Neuronal stem cell (in vitro differentiated cells): ENCODE results near the gene TMEM242.

Experiments used
- DNase-seq: peaks from one replicate; pipeline ENCODE4 v3.0.0-alpha.2; 2013; ENCODE audit warnings: low spot score
- H2AFZ ChIP-seq: one replicate; pipeline ENCODE4 v1.6.1; 2013; ENCODE audit warnings: mild to moderate bottlenecking, low read length, inconsistent platforms
- H2AK5ac ChIP-seq: 2 replicates; pipeline ENCODE4 v1.6.1; 2013; ENCODE audit warnings: low read depth, mild to moderate bottlenecking, inconsistent platforms, low read length, moderate library complexity, mixed read lengths
- H2BK120ac ChIP-seq: 2 replicates; pipeline ENCODE4 v1.6.1; 2013; ENCODE audit warnings: low read depth, mild to moderate bottlenecking, inconsistent platforms, low read length, moderate library complexity, mixed read lengths
- H2BK12ac ChIP-seq: one replicate; pipeline ENCODE4 v1.6.1; 2013; ENCODE audit warnings: low read length, inconsistent platforms
- H2BK15ac ChIP-seq: 2 replicates; pipeline ENCODE4 v1.6.1; 2013; ENCODE audit warnings: mild to moderate bottlenecking, low read length, inconsistent platforms, mixed read lengths
- H2BK5ac ChIP-seq: one replicate; pipeline ENCODE4 v1.6.1; 2013; ENCODE audit warnings: inconsistent platforms, mild to moderate bottlenecking, low read length, moderate library complexity
- H3K14ac ChIP-seq: one replicate; pipeline ENCODE4 v1.6.1; 2013; ENCODE audit warnings: low read length, inconsistent platforms
- H3K18ac ChIP-seq: 2 replicates; pipeline ENCODE4 v1.6.1; 2013; ENCODE audit warnings: low read length, inconsistent platforms
- H3K23ac ChIP-seq: 2 replicates; pipeline ENCODE4 v1.6.1; 2013; ENCODE audit warnings: low read depth, mild to moderate bottlenecking, mixed read lengths, low read length, inconsistent platforms; ENCODE audit not compliant: poor library complexity
- H3K27ac ChIP-seq: replicated peaks from 3 replicates; pipeline ENCODE4 v1.5.1; 2013; ENCODE audit warnings: low read length, inconsistent platforms
- H3K27me3 ChIP-seq, 3 experiments: 2 replicates each; pipeline ENCODE4 v1.6.1; 2013; ENCODE audit warnings: low read length in 3 of 3, mild to moderate bottlenecking in 2 of 3, inconsistent platforms in 1 of 3, low read depth in 1 of 3, mixed read lengths in 1 of 3, moderate library complexity in 1 of 3; ENCODE audit not compliant: control insufficient read depth in 3 of 3, insufficient read depth in 3 of 3
- H3K36me3 ChIP-seq, 2 donors: replicated peaks in 1 of 2; 2 replicates each; pipeline ENCODE4 v1.6.1; 2013; ENCODE audit warnings: low read length in 2 of 2; ENCODE audit not compliant: control insufficient read depth in 2 of 2, insufficient read depth in 2 of 2
- H3K4ac ChIP-seq: 2 replicates; pipeline ENCODE4 v1.6.1; 2013; ENCODE audit warnings: inconsistent platforms, mild to moderate bottlenecking, low read length, moderate library complexity
- H3K4me1 ChIP-seq, 2 donors: 1 replicate in 1 of 2; 2 replicates in 1 of 2; pipeline ENCODE4 v1.6.1; 2013; ENCODE audit warnings: low read length in 2 of 2, low read depth in 1 of 2; ENCODE audit not compliant: control insufficient read depth in 2 of 2, insufficient read depth in 1 of 2
- H3K4me2 ChIP-seq: one replicate; pipeline ENCODE4 v1.6.1; 2013; ENCODE audit warnings: mild to moderate bottlenecking, low read length, inconsistent platforms; ENCODE audit not compliant: insufficient read depth, poor library complexity, severe bottlenecking
- H3K4me3 ChIP-seq, 2 donors: 2 replicates each; pipeline ENCODE4 v1.5.1; 2013; ENCODE audit warnings: low read length in 2 of 2, mild to moderate bottlenecking in 2 of 2, inconsistent platforms in 1 of 2, moderate library complexity in 1 of 2
- H3K79me1 ChIP-seq: one replicate; pipeline ENCODE4 v1.6.1; 2013; ENCODE audit warnings: low read depth, mild to moderate bottlenecking, inconsistent platforms, low read length, moderate library complexity
- H3K9ac ChIP-seq: one replicate; pipeline ENCODE4 v1.6.1; 2013; ENCODE audit warnings: mild to moderate bottlenecking, low read depth, low read length, inconsistent platforms; ENCODE audit not compliant: poor library complexity
- H3K9me3 ChIP-seq, 2 donors: replicated peaks in 1 of 2; 2 replicates each; pipeline versions ENCODE3 to v1.6.1; 2013; ENCODE audit warnings: low read length in 2 of 2, mild to moderate bottlenecking in 2 of 2, inconsistent platforms in 1 of 2, low read depth in 1 of 2, mixed read lengths in 1 of 2, moderate library complexity in 1 of 2; ENCODE audit not compliant: control insufficient read depth in 2 of 2, insufficient read depth in 1 of 2
- H4K8ac ChIP-seq: one replicate; pipeline ENCODE4 v1.6.1; 2013; ENCODE audit warnings: low read depth, mild to moderate bottlenecking, inconsistent platforms, low read length, moderate library complexity
- H4K91ac ChIP-seq: one replicate; pipeline ENCODE4 v1.6.1; 2013; ENCODE audit warnings: low read length, low read depth, mild to moderate bottlenecking, inconsistent platforms; ENCODE audit not compliant: poor library complexity
- WGBS, 2 donors: extraction: QIAGEN DNeasy Blood & Tissue Kit; methylation state at CpG; one replicate each; pipeline ENCODE4 v1.1.7; 2013; ENCODE audit warnings: missing lambda C conversion rate in 2 of 2, mixed read lengths in 1 of 2; ENCODE audit not compliant: insufficient read length in 2 of 2, insufficient replicate concordance in 1 of 2; ENCODE audit errors: extremely low coverage in 2 of 2; 5-methylcytosine and 5-hydroxymethylcytosine counted together

Gene TMEM242

GRCh38 chr6:157284738-157285421, 38.4 kb downstream of the TMEM242 start:
- Histone ChIP-seq H4K8ac (no peak overlapping the region), H3K18ac (no peak overlapping the region), H2BK12ac (no peak overlapping the region), H3K4me3 (peak overlapping the region in 1 of 2 donors; percentile 22), H2BK15ac (no peak overlapping the region), H2AFZ (no peak overlapping the region), H4K91ac (no peak overlapping the region), H3K27me3 (no peaks in the 10 kb centered on the region), H3K79me1 (no peaks in the 10 kb centered on the region), H3K4ac (no peak overlapping the region), H3K14ac (no peak overlapping the region), H3K4me1 (peaks cover 0 to 5% of the 10 kb centered on the region in 2 donors), H2BK120ac (no peak overlapping the region), H3K36me3 (peaks cover 0 to 3% of the 10 kb centered on the region in 2 donors), H3K23ac (no peak overlapping the region), H3K27ac (no peak overlapping the region), H2BK5ac (no peak overlapping the region), H3K9me3 (no peaks in the 10 kb centered on the region), H3K9ac (no peak overlapping the region), H3K4me2 (no peak overlapping the region), H2AK5ac (no peak overlapping the region)
- DNase-seq: no peak
- WGBS, 2 donors: no CpG with 5 or more reads among the region's 14 CpGs

DNA sequence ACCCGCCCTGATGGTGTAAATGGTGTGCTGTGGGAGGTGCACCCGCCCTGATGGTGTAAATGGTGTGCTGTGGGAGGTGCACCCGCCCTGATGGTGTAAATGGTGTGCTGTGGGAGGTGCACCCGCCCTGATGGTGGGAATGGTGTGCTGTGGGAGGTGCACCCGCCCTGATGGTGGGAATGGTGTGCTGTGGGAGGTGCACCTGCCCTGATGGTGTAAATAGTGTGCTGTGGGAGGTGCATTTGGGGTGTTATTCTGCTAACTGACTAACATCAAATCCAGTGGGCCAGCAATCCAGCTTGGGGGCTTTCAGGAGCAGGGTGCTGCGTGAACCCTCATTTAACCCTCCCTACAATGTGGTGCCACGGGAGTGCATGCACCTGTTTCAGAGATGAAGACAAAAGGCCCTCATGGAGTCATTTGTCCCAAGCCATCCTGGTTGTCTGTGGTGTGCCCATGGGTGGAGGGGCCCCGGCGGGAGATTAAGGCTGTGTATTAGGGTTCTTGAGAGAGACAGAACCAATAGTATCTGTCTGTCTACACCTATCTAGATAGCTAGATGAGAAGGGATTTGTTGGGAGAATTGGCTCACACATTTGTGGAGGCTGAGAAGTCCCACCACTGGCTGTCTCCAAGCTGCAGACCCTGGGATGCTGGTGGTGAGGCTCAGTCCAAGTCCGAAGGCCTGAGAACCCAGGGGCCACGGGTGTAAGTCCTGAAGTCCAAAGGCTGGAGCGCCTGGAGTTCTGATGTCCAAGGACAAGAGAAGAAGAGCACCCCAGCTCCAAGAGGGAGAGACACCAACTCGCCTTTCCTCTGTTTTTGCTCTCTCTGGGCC, 39.2 kb downstream of the TMEM242 start:
- no peak overlapping the region for H3K14ac ChIP-seq
- H3K4me1 ChIP-seq: peaks cover 0 to 5% of the 10 kb centered on the region in 2 donors
- no peak overlapping the region for H2BK5ac ChIP-seq
- H3K36me3 ChIP-seq: no peaks in the 10 kb centered on the region
- no peak overlapping the region for H3K18ac ChIP-seq
- H2BK120ac ChIP-seq: no peak overlapping the region
- no peaks in the 10 kb centered on the region for H3K9me3 ChIP-seq
- no peak overlapping the region for H2BK15ac ChIP-seq
- H4K91ac ChIP-seq: no peak overlapping the region
- H3K4me2 ChIP-seq: no peak overlapping the region
- H3K4ac ChIP-seq: no peak overlapping the region
- no peak overlapping the region for H3K4me3 ChIP-seq
- H2AFZ ChIP-seq: no peak overlapping the region
- DNase-seq: no peak
- no peak overlapping the region for H3K27ac ChIP-seq
- H2BK12ac ChIP-seq: no peak overlapping the region
- no peak overlapping the region for H3K23ac ChIP-seq
- H3K9ac ChIP-seq: no peak overlapping the region
- H2AK5ac ChIP-seq: no peak overlapping the region
- no peaks in the 10 kb centered on the region for H3K27me3 ChIP-seq
- H3K79me1 ChIP-seq: no peaks in the 10 kb centered on the region
- no CpG with 5 or more reads among the region's 13 CpGs for WGBS, 2 donors
- no peak overlapping the region for H4K8ac ChIP-seq

DNA sequence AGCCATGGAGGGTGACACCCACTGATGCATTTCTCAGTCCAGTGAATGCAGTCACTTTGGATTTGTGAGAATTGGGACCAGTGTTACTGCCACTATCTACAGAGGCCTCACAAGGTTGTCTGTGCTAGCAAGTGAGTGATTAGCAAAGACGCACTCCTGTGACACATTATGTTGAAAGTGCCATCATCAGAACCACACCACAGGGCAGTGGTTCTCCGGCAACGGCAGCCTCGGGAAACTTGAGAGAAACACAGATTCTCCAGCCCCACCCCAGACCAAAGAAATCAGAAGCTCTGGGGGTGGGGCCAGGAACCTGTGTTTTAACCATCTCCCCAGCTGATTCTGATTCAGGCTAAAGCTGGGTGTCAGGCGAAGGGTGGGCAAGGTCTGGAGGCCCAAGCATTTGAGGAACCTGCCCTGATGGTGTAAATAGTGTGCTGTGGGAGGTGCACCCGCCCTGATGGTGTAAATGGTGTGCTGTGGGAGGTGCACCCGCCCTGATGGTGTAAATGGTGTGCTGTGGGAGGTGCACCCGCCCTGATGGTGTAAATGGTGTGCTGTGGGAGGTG, 39.9 kb downstream of the TMEM242 start:
- H3K14ac ChIP-seq: no peak overlapping the region
- H3K4me1 ChIP-seq: peaks cover 0 to 5% of the 10 kb centered on the region in 2 donors
- H3K79me1 ChIP-seq: no peaks in the 10 kb centered on the region
- no peak overlapping the region for H3K4me3 ChIP-seq
- no peak overlapping the region for H3K27ac ChIP-seq
- H2AFZ ChIP-seq: no peak overlapping the region
- H4K8ac ChIP-seq: no peak overlapping the region
- H2BK15ac ChIP-seq: no peak overlapping the region
- no peak overlapping the region for H2AK5ac ChIP-seq
- WGBS, 2 donors: no CpG with 5 or more reads among the region's 8 CpGs
- no peak overlapping the region for H3K23ac ChIP-seq
- no peak overlapping the region for H3K4ac ChIP-seq
- H2BK120ac ChIP-seq: no peak overlapping the region
- H3K4me2 ChIP-seq: no peak overlapping the region
- no peak overlapping the region for H2BK12ac ChIP-seq
- H4K91ac ChIP-seq: no peak overlapping the region
- no peak overlapping the region for H3K18ac ChIP-seq
- H3K9ac ChIP-seq: no peak overlapping the region
- no peak for DNase-seq
- no peak overlapping the region for H2BK5ac ChIP-seq
- H3K27me3 ChIP-seq: no peaks in the 10 kb centered on the region
- no peaks in the 10 kb centered on the region for H3K36me3 ChIP-seq
- H3K9me3 ChIP-seq: no peaks in the 10 kb centered on the region

GRCh38 chr6:157282284-157282683, 41.0 kb downstream of the TMEM242 start:
- Histone ChIP-seq H4K91ac (no peak overlapping the region), H4K8ac (no peak overlapping the region), H3K4ac (no peak overlapping the region), H3K79me1 (no peaks in the 10 kb centered on the region), H2BK12ac (no peak overlapping the region), H3K9me3 (no peaks in the 10 kb centered on the region), H3K27me3 (no peaks in the 10 kb centered on the region), H3K14ac (no peak overlapping the region), H2BK120ac (no peak overlapping the region), H3K27ac (no peak overlapping the region), H2AFZ (no peak overlapping the region), H2BK5ac (no peak overlapping the region), H3K36me3 (no peaks in the 10 kb centered on the region), H2BK15ac (no peak overlapping the region), H2AK5ac (no peak overlapping the region), H3K4me2 (no peak overlapping the region), H3K4me1 (peaks cover 0 to 8% of the 10 kb centered on the region in 2 donors), H3K4me3 (no peak overlapping the region), H3K23ac (no peak overlapping the region), H3K18ac (no peak overlapping the region), H3K9ac (no peak overlapping the region)
- DNase-seq: no peak
- WGBS, 2 donors: no CpG with 5 or more reads among the region's 7 CpGs
